Ascending aorta (tissue), 2 donors: Measurements from ENCODE around the gene SOCS1. TPM values are rescaled to one million over a fixed set of nuclear protein-coding genes. Genes with fewer than 3 reads are reported as not detected.
"Not testable (repeated sequence)": the region's sequence is repeated elsewhere in the genome, so short reads cannot be mapped to it uniquely, and the experiment has no call there.

ENCODE experiments used
- DNase-seq, 2 donors: peaks; one replicate each; pipeline ENCODE4 v3.0.0-alpha.2; 2019; ENCODE audit warnings: low spot score in 2 of 2
- H3K27ac ChIP-seq, 2 donors: fragments of 200-600 bp; sonication (generic); one replicate each; pipeline ENCODE4 v1.5.1; 2016 to 2017; ENCODE audit warnings: mild to moderate bottlenecking in 1 of 2
- H3K27me3 ChIP-seq: fragments of 200-600 bp; sonication (generic); one replicate; pipeline ENCODE4 v1.5.1; 2017
- H3K36me3 ChIP-seq, 2 donors: fragments of 200-600 bp; sonication (generic); one replicate each; pipeline ENCODE4 v1.5.1; 2016
- H3K4me1 ChIP-seq, 2 donors: fragments of 200-600 bp; sonication (generic); one replicate each; pipeline ENCODE4 v1.5.1; 2016 to 2017; ENCODE audit warnings: mild to moderate bottlenecking in 1 of 2
- H3K4me3 ChIP-seq, 2 donors: fragments of 200-600 bp; sonication (generic); one replicate each; pipeline ENCODE4 v1.5.1; 2016 to 2017; ENCODE audit warnings: mild to moderate bottlenecking in 1 of 2
- H3K9me3 ChIP-seq, 2 donors: fragments of 200-600 bp; sonication (generic); one replicate each; pipeline ENCODE4 v1.5.1; 2016
- CTCF ChIP-seq, 3 experiments: fragments of 200-600 bp in 2 of 3; fragments of 450-650 bp in 1 of 3; sonication (generic) in 2 of 3; IDR thresholded peaks; one replicate each; pipeline ENCODE4 v1.5.1; 2016 to 2019; ENCODE audit warnings: antibody characterized with exemption in 3 of 3, mild to moderate bottlenecking in 1 of 3, moderate library complexity in 1 of 3
- intact Hi-C: fragments of 100-400 bp; cut with DNase I; formaldehyde crosslinking; loops from one replicate; pipeline ENCODE4 v1.15.1; 2023
- total RNA-seq: library from RNA; depleted of rRNA; stranded (reverse); fragments of >200 nt; gene quantifications from one replicate; pipeline ENCODE4 v1.1.0, GENCODE V29; 2016

Gene SOCS1
- total RNA-seq, 1 donor from 2014 or later = 1.8 TPM

GRCh38 chr16:11299865-11300559, 44.0 kb upstream of the SOCS1 start:
- intact Hi-C loops = no loop called here
- TF ChIP-seq CTCF (IDR thresholded peaks at IDR 0.05) = no peak

GRCh38 chr16:11298950-11299547, 43.0 kb upstream of the SOCS1 start:
- H3K27ac ChIP-seq, DNase-seq, H3K36me3 ChIP-seq, H3K9me3 ChIP-seq, intact Hi-C loops, H3K4me3 ChIP-seq, H3K27me3 ChIP-seq: not testable (repeated sequence)
- H3K4me1 ChIP-seq = peaks cover 0 to 11% of the 10 kb centered on the region in 2 donors

More at GRCh38 chr16:11299865-11300559, 44.0 kb upstream of the SOCS1 start:
- H3K36me3 ChIP-seq = no peaks in the 10 kb centered on the region
- H3K4me3 ChIP-seq = no peak overlapping the region
- H3K4me1 ChIP-seq = peaks cover 0 to 11% of the 10 kb centered on the region in 2 donors
- no peak overlapping the region for H3K27ac ChIP-seq
- H3K9me3 ChIP-seq = no peaks in the 10 kb centered on the region
- H3K27me3 ChIP-seq = no peaks in the 10 kb centered on the region
- no peak for DNase-seq

GRCh38 chr16:11298143-11298900, 42.3 kb upstream of the SOCS1 start:
- no peak for DNase-seq
- H3K36me3 ChIP-seq = no peaks in the 10 kb centered on the region
- H3K4me3 ChIP-seq = peak overlapping the region; percentile 42 to 45
- TF ChIP-seq CTCF (IDR thresholded peaks at IDR 0.05) = no peak
- peak overlapping the region in 1 of 2 donors; percentile 26 for H3K27ac ChIP-seq
- intact Hi-C loops = no loop called here
- H3K4me1 ChIP-seq = peaks cover 0 to 11% of the 10 kb centered on the region in 2 donors
- no peaks in the 10 kb centered on the region for H3K27me3 ChIP-seq
- no peaks in the 10 kb centered on the region for H3K9me3 ChIP-seq

GRCh38 chr16:11297492-11298142, 41.6 kb upstream of the SOCS1 start:
- H3K36me3 ChIP-seq = no peaks in the 10 kb centered on the region
- no peaks in the 10 kb centered on the region for H3K9me3 ChIP-seq
- TF ChIP-seq CTCF (IDR thresholded peaks at IDR 0.05) = peak in 2 of 3 experiments; percentile 16 to 41
- peak overlapping the region; percentile 42 to 45 for H3K4me3 ChIP-seq
- H3K4me1 ChIP-seq = peaks cover 0 to 11% of the 10 kb centered on the region in 2 donors
- DNase-seq = peak; percentile 56 to 85
- H3K27me3 ChIP-seq = no peaks in the 10 kb centered on the region
- H3K27ac ChIP-seq = peak overlapping the region in 1 of 2 donors; percentile 26
- intact Hi-C loops = loop anchor here (2.0 kb wide), 1 partner anchor 325 kb away; no protein-coding TSS in a partner anchor

GRCh38 chr16:11296706-11297491, 40.9 kb upstream of the SOCS1 start:
- Histone ChIP-seq H3K9me3 (no peaks in the 10 kb centered on the region), H3K4me1 (peaks cover 0 to 11% of the 10 kb centered on the region in 2 donors), H3K4me3 (peak overlapping the region; percentile 42 to 45), H3K36me3 (no peaks in the 10 kb centered on the region), H3K27me3 (no peaks in the 10 kb centered on the region), H3K27ac (no peak overlapping the region)
- no peak for TF ChIP-seq CTCF (IDR thresholded peaks at IDR 0.05)
- no peak for DNase-seq
- intact Hi-C loops = loop anchor here (2.0 kb wide), 1 partner anchor 324 kb away; no protein-coding TSS in a partner anchor
